DOHH2 (cell line): ENCODE data around the gene RSBN1.
"Not testable (repeated sequence)": the region's sequence is repeated elsewhere in the genome, so short reads cannot be mapped to it uniquely, and the experiment has no call there.

Source experiments
- H3F3A ChIP-seq: fragments of 200-600 bp; sonication (generic), shearing (Covaris generic); 2 replicates; pipeline ENCODE4 v1.6.0; 2016; ENCODE audit warnings: antibody characterized with exemption, mild to moderate bottlenecking; ENCODE audit not compliant: control insufficient read depth, insufficient read depth
- H3K27ac ChIP-seq: fragments of 200-600 bp; sonication (generic); 2 replicates; pipeline ENCODE4 v1.5.1; 2014; ENCODE audit warnings: low read depth, mild to moderate bottlenecking, low read length, moderate library complexity
- H3K27me3 ChIP-seq: fragments of 200-600 bp; sonication (generic); 2 replicates; pipeline ENCODE4 v1.6.1; 2014; ENCODE audit warnings: mild to moderate bottlenecking, low read length, mixed read lengths; ENCODE audit not compliant: control insufficient read depth
- H3K36me3 ChIP-seq: fragments of 200-600 bp; sonication (generic); 2 replicates; pipeline ENCODE4 v1.6.1; 2014; ENCODE audit warnings: mild to moderate bottlenecking, low read length, moderate library complexity, mixed read lengths; ENCODE audit not compliant: control insufficient read depth
- H3K4me1 ChIP-seq: fragments of 200-600 bp; sonication (generic); 2 replicates; pipeline ENCODE4 v1.6.1; 2014; ENCODE audit warnings: mild to moderate bottlenecking, low read length, mixed read lengths; ENCODE audit not compliant: control insufficient read depth
- H3K4me2 ChIP-seq: fragments of 200-600 bp; sonication (generic); 2 replicates; pipeline ENCODE4 v1.6.0; 2014; ENCODE audit warnings: mild to moderate bottlenecking, low read length, moderate library complexity
- H3K4me3 ChIP-seq: fragments of 200-600 bp; sonication (generic); 2 replicates; pipeline ENCODE4 v1.5.1; 2014; ENCODE audit warnings: mild to moderate bottlenecking, low read length, mixed read lengths
- H3K79me2 ChIP-seq: fragments of 200-600 bp; sonication (generic); 2 replicates; pipeline ENCODE4 v1.6.1; 2014; ENCODE audit warnings: mild to moderate bottlenecking, low read length, mixed read lengths; ENCODE audit not compliant: control insufficient read depth
- H3K9me2 ChIP-seq: fragments of 200-600 bp; sonication (generic); replicated peaks from 2 replicates; pipeline ENCODE4 v1.6.1; 2014; ENCODE audit warnings: mild to moderate bottlenecking, low read length, mixed read lengths; ENCODE audit not compliant: control insufficient read depth
- H3K9me3 ChIP-seq: fragments of 200-600 bp; sonication (generic); 2 replicates; pipeline ENCODE4 v1.6.1; 2014; ENCODE audit warnings: antibody characterized with exemption, low read length, mixed read lengths; ENCODE audit not compliant: control insufficient read depth, insufficient read depth
- H4K20me1 ChIP-seq: fragments of 200-600 bp; sonication (generic); 2 replicates; pipeline ENCODE4 v1.6.0; 2014; ENCODE audit warnings: low read depth, mild to moderate bottlenecking, antibody characterized with exemption, low read length, moderate library complexity; ENCODE audit not compliant: control insufficient read depth, insufficient read depth
- EZH2phosphoT487 ChIP-seq: fragments of 200-600 bp; sonication (generic); IDR thresholded peaks from 2 replicates; pipeline ENCODE4 v1.6.1; 2017; ENCODE audit warnings: borderline replicate concordance, mild to moderate bottlenecking, antibody characterized with exemption, low read length, moderate library complexity, mixed read lengths
- TF ChIP-seq, protein P1 (sequence below): fragments of 200-600 bp; sonication (generic); IDR thresholded peaks from one replicate; pipeline ENCODE4 v1.5.1; 2014; ENCODE audit warnings: antibody characterized with exemption, mild to moderate bottlenecking, low read depth, low read length; ENCODE audit not compliant: poor library complexity, severe bottlenecking

The RSBN1 gene

DNA sequence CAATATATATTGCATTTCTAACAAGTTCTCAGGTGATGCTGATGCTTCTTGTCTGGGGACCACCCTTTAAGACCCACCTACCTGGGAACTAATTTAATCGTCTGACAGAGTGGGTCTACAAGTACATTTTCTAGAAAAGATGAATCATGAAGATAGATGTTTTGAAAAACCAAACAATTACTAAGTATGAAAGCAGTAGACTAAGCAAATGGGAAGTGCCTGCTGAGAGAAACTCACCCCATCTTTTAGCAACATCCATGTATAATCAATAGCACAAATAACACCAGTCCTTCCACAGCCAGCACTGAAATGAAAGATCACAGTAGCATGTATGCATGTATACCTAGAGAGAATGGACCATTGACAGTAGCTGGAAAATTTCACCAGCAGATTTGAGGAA, 42.0 kb upstream of the RSBN1 start:
- H3K27me3 ChIP-seq: no peaks in the 10 kb centered on the region
- H3F3A ChIP-seq: peaks cover 9% of the 10 kb centered on the region; the same call in 1 of the 2 replicates
- peaks cover 35% of the 10 kb centered on the region for H3K4me1 ChIP-seq
- no peak overlapping the region for H3K27ac ChIP-seq
- no peaks in the 10 kb centered on the region for H3K9me2 ChIP-seq
- no peaks in the 10 kb centered on the region for H3K9me3 ChIP-seq
- TF ChIP-seq, protein P1, sequence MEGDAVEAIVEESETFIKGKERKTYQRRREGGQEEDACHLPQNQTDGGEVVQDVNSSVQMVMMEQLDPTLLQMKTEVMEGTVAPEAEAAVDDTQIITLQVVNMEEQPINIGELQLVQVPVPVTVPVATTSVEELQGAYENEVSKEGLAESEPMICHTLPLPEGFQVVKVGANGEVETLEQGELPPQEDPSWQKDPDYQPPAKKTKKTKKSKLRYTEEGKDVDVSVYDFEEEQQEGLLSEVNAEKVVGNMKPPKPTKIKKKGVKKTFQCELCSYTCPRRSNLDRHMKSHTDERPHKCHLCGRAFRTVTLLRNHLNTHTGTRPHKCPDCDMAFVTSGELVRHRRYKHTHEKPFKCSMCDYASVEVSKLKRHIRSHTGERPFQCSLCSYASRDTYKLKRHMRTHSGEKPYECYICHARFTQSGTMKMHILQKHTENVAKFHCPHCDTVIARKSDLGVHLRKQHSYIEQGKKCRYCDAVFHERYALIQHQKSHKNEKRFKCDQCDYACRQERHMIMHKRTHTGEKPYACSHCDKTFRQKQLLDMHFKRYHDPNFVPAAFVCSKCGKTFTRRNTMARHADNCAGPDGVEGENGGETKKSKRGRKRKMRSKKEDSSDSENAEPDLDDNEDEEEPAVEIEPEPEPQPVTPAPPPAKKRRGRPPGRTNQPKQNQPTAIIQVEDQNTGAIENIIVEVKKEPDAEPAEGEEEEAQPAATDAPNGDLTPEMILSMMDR: no peak
- TF ChIP-seq EZH2phosphoT487: no peak
- H3K4me2 ChIP-seq: no peak overlapping the region
- H3K4me3 ChIP-seq: no peak overlapping the region
- no peaks in the 10 kb centered on the region for H4K20me1 ChIP-seq
- H3K79me2 ChIP-seq: peaks cover 6% of the 10 kb centered on the region
- peaks cover 66% of the 10 kb centered on the region for H3K36me3 ChIP-seq

GRCh38 chr1:113852694-113853093, 40.4 kb upstream of the RSBN1 start:
- Histone ChIP-seq H3K4me1 (peaks cover 20% of the 10 kb centered on the region), H3K36me3 (peaks cover 67% of the 10 kb centered on the region)
- H3K9me3 ChIP-seq, H3F3A ChIP-seq, H3K4me3 ChIP-seq, H4K20me1 ChIP-seq, H3K27ac ChIP-seq, H3K4me2 ChIP-seq, H3K9me2 ChIP-seq, H3K79me2 ChIP-seq, H3K27me3 ChIP-seq: not testable (repeated sequence)

DNA sequence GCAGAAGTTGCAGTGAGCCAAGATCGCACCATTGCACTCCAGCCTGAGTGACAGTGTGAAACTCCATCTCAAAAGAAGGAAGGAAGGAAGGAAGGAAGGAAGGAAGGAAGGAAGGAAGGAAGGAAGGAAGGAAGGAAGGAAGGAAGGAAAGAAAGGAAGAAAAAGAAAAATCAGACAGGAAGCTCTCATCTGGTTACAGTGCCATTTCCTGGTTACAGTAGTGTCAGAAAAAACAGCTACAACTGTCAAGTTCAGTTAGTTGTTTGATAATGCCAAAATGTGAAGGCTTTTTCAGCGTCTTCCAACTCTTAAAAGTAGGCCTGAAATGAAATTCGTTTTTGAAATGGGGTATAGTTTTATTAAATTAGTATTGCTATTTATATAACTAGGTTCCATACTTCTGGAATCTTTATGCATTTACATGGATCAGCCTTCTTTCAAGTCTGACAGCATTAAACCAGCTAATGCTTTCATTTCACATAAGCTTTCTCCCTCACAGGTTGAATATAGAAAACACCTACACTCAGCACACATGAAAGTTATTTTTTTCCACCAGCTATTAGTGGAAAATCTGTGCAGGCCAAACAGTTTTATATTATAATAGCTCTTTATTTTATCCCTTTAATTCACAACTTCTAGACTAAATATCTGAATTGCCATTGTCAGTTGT, 38.0 kb upstream of the RSBN1 start:
- Histone ChIP-seq H3K79me2 (no peaks in the 10 kb centered on the region), H3K4me3 (no peak overlapping the region), H3K27ac (no peak overlapping the region), H4K20me1 (no peaks in the 10 kb centered on the region), H3K4me2 (no peak overlapping the region), H3F3A (peaks cover 7% of the 10 kb centered on the region; the same call in 1 of the 2 replicates), H3K36me3 (peaks cover 67% of the 10 kb centered on the region), H3K9me3 (no peaks in the 10 kb centered on the region), H3K4me1 (peaks cover 9% of the 10 kb centered on the region), H3K27me3 (no peaks in the 10 kb centered on the region), H3K9me2 (no peaks in the 10 kb centered on the region)
- no peak for TF ChIP-seq EZH2phosphoT487
- TF ChIP-seq, protein P1: no peak

GRCh38 chr1:113849072-113849471, 36.8 kb upstream of the RSBN1 start:
- peaks cover 7% of the 10 kb centered on the region; the same call in 1 of the 2 replicates for H3F3A ChIP-seq
- H3K27me3 ChIP-seq: no peaks in the 10 kb centered on the region
- no peak overlapping the region for H3K27ac ChIP-seq
- H3K9me3 ChIP-seq: no peaks in the 10 kb centered on the region
- no peak overlapping the region for H3K4me3 ChIP-seq
- H3K4me1 ChIP-seq: peaks cover 9% of the 10 kb centered on the region
- H3K79me2 ChIP-seq: no peaks in the 10 kb centered on the region
- no peaks in the 10 kb centered on the region for H3K9me2 ChIP-seq
- no peaks in the 10 kb centered on the region for H4K20me1 ChIP-seq
- peaks cover 59% of the 10 kb centered on the region for H3K36me3 ChIP-seq
- TF ChIP-seq, protein P1: no peak
- TF ChIP-seq EZH2phosphoT487: no peak
- H3K4me2 ChIP-seq: no peak overlapping the region
